ENCODE results near the gene C9orf50. TPM values are rescaled to one million over a fixed set of nuclear protein-coding genes. Genes with fewer than 3 reads are reported as not detected.

The C9orf50 gene
- total RNA-seq, 1 donor: 0.36 TPM

GRCh38 chr9:129624947-129625346, 4.0 kb upstream of the C9orf50 start:
- no peak for TF ChIP-seq CTCF (IDR thresholded peaks at IDR 0.05; ENCODE audit: extremely low read depth, low read depth, low read length)
- Histone ChIP-seq H3K4me1 (ENCODE audit: insufficient read depth, low read length) (peaks cover 58% of the 10 kb centered on the region), H3K9me3 (ENCODE audit: low read depth, low read length) (no peaks in the 10 kb centered on the region), H3K27me3 (ENCODE audit: insufficient read depth, low read length) (no peaks in the 10 kb centered on the region), H3K27ac (ENCODE audit: low read depth, low read length) (peak overlapping the region; percentile 95), H3K79me2 (ENCODE audit: insufficient read depth, low read length) (peaks cover 39% of the 10 kb centered on the region), H3K36me3 (ENCODE audit: insufficient read depth, low read length) (peaks cover under 1% of the 10 kb centered on the region), H3K4me2 (ENCODE audit: insufficient read depth, low read length) (peak overlapping the region; percentile 97), H4K20me1 (ENCODE audit: insufficient read depth, low read length) (peaks cover 28% of the 10 kb centered on the region), H3K4me3 (ENCODE audit: insufficient read depth, low read length) (peak overlapping the region; percentile 78), H2AFZ (ENCODE audit: low read length) (peak overlapping the region; percentile 58)
- DNase-seq (ENCODE audit: insufficient read length, low spot score, missing footprints): no peak

- Histone ChIP-seq H3K4me3 (ENCODE audit: insufficient read depth, low read length) (no peak overlapping the region), H2AFZ (ENCODE audit: low read length) (no peak overlapping the region), H3K36me3 (ENCODE audit: insufficient read depth, low read length) (no peaks in the 10 kb centered on the region), H3K27ac (ENCODE audit: low read depth, low read length) (peak overlapping the region; percentile 50), H4K20me1 (ENCODE audit: insufficient read depth, low read length) (peaks cover 21% of the 10 kb centered on the region), H3K79me2 (ENCODE audit: insufficient read depth, low read length) (peaks cover 33% of the 10 kb centered on the region), H3K4me2 (ENCODE audit: insufficient read depth, low read length) (no peak overlapping the region), H3K27me3 (ENCODE audit: insufficient read depth, low read length) (no peaks in the 10 kb centered on the region), H3K4me1 (ENCODE audit: insufficient read depth, low read length) (peaks cover 52% of the 10 kb centered on the region), H3K9me3 (ENCODE audit: low read depth, low read length) (no peaks in the 10 kb centered on the region)
- TF ChIP-seq CTCF (IDR thresholded peaks at IDR 0.05; ENCODE audit: extremely low read depth, low read depth, low read length): peak; percentile 81
- peak; percentile 96 for DNase-seq (ENCODE audit: insufficient read length, low spot score, missing footprints)
These were observed 3.4 kb upstream of the C9orf50 start for GRCh38 chr9:129624168-129624759.

- H4K20me1 ChIP-seq (ENCODE audit: insufficient read depth, low read length): peaks cover 13% of the 10 kb centered on the region
- H2AFZ ChIP-seq (ENCODE audit: low read length): no peak overlapping the region
- TF ChIP-seq CTCF (IDR thresholded peaks at IDR 0.05; ENCODE audit: extremely low read depth, low read depth, low read length): no peak
- peak; percentile 94 for DNase-seq (ENCODE audit: insufficient read length, low spot score, missing footprints)
- no peaks in the 10 kb centered on the region for H3K27me3 ChIP-seq (ENCODE audit: insufficient read depth, low read length)
- H3K9me3 ChIP-seq (ENCODE audit: low read depth, low read length): no peaks in the 10 kb centered on the region
- peaks cover 42% of the 10 kb centered on the region for H3K4me1 ChIP-seq (ENCODE audit: insufficient read depth, low read length)
- H3K79me2 ChIP-seq (ENCODE audit: insufficient read depth, low read length): peaks cover 23% of the 10 kb centered on the region
- H3K4me2 ChIP-seq (ENCODE audit: insufficient read depth, low read length): peak overlapping the region; percentile 24
- H3K27ac ChIP-seq (ENCODE audit: low read depth, low read length): peak overlapping the region; percentile 61
- no peaks in the 10 kb centered on the region for H3K36me3 ChIP-seq (ENCODE audit: insufficient read depth, low read length)
- H3K4me3 ChIP-seq (ENCODE audit: insufficient read depth, low read length): no peak overlapping the region
These were observed 2.4 kb upstream of the C9orf50 start for GRCh38 chr9:129623331-129623730.

GRCh38 chr9:129619787-129620668, 873 bp downstream of the C9orf50 start:
- Histone ChIP-seq H2AFZ (ENCODE audit: low read length) (peak overlapping the region; percentile 81), H3K9me3 (ENCODE audit: low read depth, low read length) (no peaks in the 10 kb centered on the region), H3K36me3 (ENCODE audit: insufficient read depth, low read length) (no peaks in the 10 kb centered on the region), H4K20me1 (ENCODE audit: insufficient read depth, low read length) (no peaks in the 10 kb centered on the region), H3K4me3 (ENCODE audit: insufficient read depth, low read length) (peak overlapping the region; percentile 74), H3K27me3 (ENCODE audit: insufficient read depth, low read length) (no peaks in the 10 kb centered on the region), H3K4me1 (ENCODE audit: insufficient read depth, low read length) (peaks cover 26% of the 10 kb centered on the region), H3K27ac (ENCODE audit: low read depth, low read length) (peak overlapping the region; percentile 1), H3K4me2 (ENCODE audit: insufficient read depth, low read length) (peak overlapping the region; percentile 76), H3K79me2 (ENCODE audit: insufficient read depth, low read length) (no peaks in the 10 kb centered on the region)
- peak; percentile 22 for TF ChIP-seq CTCF (IDR thresholded peaks at IDR 0.05; ENCODE audit: extremely low read depth, low read depth, low read length)
- peak; percentile 93 for DNase-seq (ENCODE audit: insufficient read length, low spot score, missing footprints)
